GM11168 (cell line): ENCODE measurements around the gene CBX7.

Experiments used
- in situ Hi-C: fragments of 300-500 bp; cut with MboI; formaldehyde crosslinking; loops from one replicate; pipeline ENCODE4 v1.12.0; 2022; ENCODE audit warnings: low sequenced_read_pairs; ENCODE audit not compliant: unreplicated experiment

The CBX7 gene

DNA sequence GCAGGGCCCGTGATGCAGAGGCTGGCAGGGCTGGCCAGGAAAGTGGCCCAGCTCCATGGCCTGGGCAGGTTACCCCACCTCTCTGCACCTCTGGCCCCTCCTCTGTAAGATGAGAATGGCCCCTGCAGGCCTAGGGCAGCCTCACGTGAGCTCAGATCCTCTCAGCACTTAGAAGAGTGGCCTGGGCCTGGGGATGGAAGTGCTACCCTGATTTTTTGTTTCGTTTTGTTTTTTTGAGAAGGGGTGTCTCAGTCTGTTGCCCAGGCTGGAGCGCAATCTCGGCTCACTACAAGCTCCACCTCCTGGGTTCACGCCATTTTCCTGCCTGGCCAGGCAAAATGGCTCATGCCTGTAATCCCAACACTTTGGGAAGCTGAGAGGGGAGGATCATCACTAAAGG lies 54.5 kb downstream of the CBX7 start:
- in situ Hi-C loops = no loop called here

DNA sequence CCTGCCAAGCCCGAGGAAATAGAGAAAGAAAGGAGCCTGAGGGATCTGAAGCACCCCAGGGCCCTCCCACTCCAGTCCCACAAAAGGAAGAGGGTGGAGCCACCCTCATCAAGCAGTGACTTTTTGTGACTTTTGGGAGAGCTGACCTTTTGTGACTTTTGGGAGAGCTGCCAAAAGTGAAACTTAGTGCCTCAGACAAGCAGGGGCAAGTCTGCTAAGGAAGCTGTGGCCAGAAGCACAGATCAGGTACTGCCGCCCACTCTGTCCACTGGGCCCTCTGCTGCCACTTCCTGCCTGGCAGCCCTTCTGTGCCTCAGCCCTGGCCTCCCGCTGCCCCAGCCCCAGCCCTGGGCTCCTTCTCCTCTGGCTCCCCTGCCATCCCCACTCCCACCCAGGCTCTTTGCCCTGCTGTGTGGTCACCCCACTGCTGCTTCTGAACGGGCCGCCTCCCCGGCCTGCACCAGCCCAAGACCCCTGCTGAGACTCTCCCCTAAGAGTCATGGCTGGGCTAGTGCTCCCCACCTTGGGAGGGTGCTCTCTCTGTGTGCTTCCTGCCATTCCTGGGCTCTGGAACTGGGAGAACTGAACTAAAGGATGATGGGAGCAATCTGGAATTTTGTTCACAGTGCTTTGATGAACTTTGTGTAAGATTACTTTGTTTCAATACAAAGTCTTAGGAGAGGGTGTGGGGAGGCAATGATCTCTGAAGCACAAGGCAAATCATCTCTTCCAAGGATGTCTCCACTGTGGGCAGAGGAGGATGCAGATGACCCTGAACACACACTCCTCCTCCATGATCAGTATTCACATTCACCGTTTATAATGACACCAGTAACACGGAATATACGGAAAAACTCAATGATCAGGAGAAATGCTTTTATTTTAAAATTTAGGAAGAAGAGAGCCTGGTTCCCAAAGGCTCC lies 55.1 kb downstream of the CBX7 start, which contains the start of gene APOBEC3H:
APOBEC3H (plus strand) TSS at position 147 of the 923 bp plus-strand sequence. CDS start 3,035 bp downstream, outside the sequence.
- in situ Hi-C loops = no loop called here

DNA sequence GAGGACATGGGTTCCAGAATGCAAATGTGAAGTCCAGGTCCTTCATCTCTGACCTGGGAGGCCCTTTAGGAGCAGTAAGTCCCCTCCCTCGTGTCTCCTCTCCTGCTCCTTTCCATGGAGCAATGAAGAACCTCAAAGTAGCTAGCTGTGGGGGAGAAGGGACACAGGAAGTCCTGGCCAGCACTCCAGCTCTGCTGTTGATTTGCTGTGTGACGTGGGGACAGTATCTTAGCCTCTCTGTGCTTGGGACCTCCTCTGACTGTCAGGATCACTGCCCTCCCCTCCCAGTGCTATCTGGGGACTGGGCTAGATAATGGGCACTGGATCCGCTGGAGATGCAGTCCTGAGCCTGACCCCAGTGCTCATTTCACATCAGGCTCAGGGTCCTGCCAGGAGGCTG lies 56.5 kb downstream of the CBX7 start:
- in situ Hi-C loops = no loop called here

DNA sequence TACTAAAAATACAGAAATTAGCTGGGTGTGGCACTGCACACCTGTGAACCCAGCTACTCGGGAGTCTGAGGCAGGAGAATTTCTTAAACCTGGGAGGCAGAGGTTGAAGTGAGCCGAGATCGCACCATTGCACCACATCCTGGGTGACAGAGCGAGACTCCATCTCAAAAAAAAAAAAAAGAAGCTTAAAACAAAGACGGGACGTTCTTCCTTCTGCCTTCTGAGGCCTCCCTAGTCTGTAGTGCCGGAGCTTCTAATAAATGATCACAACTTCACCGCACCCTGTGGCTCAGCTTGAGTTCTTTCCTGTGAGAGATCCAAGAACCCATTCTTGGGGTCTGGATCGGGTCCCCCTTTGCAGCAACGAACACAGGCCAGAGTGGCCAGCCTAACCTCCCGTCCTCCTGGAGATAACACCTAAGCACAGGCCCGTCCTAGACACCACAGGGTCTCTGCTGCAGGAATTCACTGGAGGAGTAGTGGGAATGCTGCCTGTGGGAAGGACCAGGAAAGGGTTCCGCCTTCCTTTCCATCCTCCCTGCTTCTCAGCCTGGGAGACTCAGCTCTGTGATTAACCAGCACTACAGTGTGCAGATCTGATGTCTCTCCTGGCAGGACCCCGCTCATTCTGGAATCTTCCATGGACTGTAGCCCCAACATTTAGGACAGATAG lies 57.6 kb downstream of the CBX7 start:
- in situ Hi-C loops = no loop called here

DNA sequence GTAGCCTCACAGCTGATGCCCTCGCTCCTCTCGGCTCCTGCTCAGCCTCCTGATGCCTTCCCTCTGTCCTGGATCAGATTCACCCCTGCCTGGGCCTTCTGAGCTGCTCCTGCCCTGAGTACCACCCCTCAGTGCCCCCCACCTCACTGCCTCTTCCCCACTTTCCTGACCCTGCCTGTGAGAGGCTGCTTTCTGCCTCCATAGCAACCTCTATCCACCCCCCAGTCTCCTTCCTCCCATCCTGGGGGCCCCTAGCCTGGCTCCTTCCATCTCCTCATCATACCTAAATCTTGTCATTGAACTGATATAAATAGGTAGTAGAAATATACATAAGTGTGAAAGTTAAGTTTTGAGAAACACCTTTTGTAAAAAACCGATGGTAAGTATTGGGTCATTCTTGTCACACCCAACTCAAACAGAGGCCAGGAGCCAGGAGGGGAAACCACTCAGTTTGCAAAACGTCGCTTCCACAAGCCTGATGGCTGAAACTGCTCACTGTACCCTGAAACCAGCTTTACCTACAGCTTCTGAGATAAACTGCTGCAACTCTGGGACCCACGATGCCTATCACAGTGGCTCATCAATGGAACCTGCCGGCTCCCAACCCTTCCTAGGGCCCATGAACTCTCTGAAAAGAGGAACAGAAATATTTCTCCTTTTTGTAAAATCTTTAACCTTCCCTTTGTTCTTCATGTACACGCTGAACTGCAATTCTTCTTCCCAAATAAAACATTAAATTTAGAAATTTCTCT lies 60.2 kb downstream of the CBX7 start:
- in situ Hi-C loops = no loop called here

DNA sequence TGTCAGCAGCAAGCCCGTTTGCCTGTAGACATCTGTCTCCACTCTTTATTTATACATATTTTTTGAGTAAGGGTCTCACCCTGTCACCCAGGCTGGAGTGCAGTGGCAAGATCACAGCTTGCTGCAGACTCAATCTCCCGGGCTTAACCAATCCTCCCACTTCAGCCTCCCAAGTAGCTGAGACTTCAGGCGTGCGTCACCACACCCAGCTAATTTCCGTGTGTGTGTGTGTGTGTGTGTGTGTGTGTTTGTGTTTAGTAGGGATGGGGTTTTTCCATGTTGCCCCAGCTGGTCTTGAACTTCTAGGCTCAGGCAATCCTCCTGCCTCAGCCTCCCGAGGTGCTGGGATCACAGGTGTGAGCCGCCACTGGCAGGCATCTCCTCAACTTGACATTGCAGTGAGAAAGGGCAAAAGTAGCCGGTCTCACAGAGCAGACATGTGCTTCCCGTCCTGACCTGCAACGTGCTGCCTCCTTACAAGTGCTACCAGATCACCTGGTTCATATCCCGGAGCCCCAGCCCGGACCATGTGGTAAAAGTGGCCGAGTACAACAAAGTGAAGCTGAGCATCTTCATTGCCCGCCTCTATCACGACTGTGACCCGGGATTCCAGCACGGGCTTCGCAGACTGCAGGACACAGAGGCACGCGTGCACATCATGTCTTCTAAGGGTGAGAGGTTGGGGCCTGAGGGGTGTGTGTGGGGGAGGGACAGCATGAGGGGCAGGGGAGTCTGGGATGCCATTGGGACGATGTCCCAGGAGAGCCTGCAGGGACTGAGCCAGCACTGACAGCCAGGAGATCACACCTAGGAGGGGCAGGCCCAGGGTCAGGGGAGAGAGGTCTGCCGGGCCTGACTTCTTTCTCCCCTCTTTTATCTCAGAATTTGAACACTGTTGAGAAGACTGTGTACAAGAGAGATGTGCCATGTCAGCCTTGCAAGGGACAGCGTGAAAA lies 61.1 kb downstream of the CBX7 start:
- in situ Hi-C loops = no loop called here

DNA sequence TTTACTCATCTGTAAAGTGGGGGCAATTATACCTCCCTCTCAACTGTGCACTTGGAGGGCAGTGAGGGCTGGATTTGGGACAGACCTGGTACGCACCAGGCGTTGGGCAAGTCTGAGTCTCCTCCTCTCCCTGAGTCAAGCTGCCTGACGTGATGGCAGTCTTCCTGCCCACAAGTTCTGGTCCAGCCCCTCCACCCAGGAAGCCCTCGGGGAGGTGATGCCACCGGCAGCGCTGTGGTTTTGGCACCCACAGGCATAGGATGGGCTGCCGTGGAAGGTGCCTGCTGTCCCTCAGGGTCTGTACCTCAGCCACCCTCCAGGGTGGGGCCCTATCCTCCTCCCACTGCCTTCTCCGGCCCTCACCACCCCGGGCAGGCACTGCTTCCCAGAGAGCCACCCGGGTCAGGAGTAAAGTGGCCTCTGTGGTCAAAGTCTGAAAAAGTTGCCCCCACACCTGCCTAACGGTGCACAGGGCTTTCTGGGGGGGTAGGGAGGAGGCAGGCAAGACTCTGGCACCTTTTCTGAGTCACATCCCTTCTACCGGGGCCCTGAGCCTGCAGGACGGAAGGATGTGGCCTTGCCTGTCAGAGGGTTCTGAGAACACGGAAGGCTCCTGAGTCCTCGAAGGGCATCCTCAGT lies 61.9 kb downstream of the CBX7 start:
- in situ Hi-C loops = no loop called here

DNA sequence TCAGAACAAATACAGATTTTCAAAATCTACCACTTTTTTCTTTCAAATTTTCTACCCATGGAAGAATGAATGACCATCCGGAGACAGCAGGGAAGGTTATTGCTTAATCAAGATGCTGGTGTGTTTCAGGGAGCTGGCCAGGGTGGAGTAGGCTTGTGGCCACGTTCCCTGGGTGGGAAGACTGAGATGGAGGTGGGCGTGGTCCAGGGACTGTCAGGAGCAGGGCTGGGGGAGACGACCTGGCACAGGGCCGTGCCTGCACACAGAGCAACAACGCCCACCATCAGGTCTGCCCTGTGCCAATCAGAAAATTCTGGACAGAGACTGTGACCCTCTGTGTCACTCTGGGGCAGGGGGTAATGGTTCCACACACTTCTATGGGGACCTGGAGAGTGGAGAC lies 62.6 kb downstream of the CBX7 start:
- in situ Hi-C loops = no loop called here

DNA sequence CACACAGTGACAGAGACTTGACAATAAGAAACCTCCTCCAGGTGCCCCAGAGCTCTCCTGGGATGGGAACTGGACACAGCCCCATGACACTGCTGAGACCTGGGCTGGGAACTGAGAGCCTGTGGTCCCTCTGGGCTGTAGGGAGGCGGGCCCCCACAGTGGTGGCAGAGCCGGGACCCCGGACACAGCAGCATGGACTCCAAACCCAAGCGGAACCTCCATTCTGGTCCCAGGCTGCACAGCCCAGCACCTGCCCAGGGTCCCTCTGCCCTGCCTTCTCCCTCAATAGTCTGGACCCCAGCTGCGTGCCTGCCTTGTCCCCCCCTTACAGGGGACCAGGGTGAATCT lies 63.8 kb downstream of the CBX7 start:
- in situ Hi-C loops = no loop called here

DNA sequence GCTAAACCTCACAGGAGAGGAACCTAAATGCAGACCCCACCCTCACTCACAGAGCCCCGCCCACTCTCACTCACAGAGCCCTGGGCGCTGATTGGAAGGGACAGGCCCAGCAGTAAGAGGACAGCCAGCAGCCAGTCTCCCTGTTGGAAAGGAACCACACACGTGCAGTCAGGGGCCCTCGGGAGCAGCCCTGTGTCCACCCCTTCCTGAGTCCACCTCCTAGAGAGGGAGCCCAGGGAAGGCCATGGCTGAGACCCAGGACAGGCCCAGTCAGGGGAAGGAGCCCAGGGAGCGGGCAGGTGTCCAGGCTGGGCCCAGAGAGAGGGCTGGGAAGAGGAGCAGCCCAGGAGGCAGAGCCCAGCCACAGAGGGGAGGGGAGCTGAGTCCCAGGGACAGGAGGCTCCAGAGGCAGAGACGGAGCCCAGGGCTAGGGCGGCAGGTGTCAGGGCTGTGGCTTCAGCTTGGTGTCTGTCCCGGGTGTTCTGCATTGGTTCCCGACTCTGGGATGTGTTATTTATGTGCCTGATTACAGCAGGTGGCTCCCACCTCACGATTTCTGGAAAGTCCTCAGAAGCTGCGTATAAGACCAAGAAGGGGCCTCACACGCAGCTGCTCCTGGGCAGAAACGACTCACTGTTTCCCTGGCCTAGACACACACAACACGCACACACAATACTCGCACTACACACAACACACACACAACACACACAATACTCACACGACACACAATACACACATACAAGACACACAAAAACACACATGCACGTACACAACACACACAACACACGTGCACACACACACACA lies 64.4 kb downstream of the CBX7 start:
- in situ Hi-C loops = no loop called here

DNA sequence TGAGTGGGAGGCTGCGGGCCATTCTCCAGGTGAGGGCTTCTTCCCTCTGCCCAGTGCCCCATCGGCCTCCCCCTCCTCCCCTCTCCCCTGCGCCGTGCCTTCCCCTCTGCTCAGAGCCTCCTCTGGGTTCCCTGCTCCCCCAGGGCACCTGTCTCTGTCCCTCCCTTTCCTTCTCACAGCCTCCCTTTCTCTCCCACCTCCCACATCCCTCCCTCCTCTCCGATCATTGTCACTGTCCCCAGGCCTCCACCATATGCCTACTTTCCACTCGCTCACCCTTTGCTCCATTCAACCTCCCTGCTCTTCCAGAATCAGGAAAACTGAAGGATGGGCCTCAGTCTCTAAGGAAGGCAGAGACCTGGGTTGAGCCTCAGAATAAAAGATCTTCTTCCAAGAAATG lies 65.4 kb downstream of the CBX7 start:
- in situ Hi-C loops = no loop called here

DNA sequence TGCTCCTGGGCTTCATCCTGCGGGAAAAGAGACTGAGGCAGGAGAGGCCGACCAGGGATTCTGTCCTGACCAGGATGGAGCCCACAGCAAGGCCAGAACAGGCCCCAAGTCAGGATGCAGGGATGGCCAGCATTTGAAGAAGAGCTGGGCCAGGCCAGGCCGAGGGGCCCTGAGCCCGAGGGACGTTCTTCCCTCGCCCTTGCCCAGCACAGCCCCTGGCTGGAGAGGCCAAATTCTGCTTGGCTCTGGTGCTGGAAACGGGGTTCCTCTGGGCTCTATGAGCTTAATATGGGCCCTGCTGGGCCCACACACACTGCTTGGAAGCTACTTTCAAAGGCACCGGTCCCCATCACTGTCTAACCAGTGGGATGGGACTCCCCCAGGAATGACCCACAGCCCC lies 67.8 kb downstream of the CBX7 start:
- in situ Hi-C loops = no loop called here

DNA sequence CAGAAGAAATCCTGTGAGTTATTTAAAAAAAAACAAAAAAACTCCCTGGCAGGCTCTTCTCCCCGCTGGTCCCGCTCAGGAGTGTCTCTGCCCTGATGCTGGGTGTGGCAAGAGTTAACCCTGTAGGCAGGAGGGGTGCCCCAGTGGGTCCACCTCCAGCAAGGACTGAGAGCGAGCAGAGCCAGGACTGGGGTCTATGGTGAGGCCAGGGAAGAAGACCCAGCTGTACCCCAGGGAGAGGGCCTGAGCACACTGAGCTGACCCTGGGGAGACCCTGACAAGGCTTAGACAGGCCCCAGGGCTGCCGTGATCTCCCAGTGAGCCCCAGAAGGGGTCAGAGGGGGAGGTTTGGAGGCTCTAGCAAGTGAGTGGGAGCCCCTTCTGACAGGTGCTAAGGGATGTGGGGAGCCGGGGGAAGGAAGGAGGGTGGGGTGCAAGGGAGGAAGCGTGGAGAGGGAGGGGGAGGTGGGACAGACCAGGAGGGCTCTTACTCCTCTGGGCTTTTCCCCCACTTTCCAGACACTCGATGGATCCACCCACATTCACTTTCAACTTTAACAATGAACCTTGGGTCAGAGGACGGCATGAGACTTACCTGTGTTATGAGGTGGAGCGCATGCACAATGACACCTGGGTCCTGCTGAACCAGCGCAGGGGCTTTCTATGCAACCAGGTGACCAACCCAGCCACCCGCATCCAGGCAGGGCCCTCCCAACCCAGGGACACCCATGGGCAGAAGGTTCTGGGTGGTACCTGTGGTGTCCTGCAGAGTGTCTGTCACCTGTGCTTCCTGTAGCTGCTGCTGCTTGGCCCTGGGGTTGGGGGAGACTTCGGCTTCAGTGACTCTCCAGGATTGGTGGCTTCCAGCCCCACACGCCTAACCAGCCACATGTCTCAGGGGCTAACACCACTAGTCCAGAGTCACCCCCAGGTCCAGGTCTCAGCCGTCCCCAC lies 69.0 kb downstream of the CBX7 start:
- in situ Hi-C loops = no loop called here

DNA sequence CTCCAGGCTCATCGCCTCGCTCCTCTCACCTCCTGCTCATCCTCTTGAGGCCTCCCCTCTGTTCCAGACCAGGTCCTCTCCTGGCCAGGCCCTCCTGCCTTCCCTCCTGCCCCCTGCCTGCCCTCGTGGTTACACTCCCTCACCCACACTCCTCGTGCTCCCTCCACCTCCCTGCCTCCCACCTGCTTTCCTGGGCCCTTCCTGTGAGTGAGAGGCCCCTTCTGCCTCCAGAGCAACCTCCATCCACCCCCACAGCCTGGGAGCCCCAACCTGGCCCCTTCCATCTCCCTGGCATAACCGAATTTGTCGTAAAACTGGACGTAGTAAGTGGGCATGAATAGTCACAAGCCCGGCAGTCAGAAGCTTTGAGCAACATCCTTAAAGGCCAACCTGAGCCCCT lies 70.9 kb downstream of the CBX7 start:
- in situ Hi-C loops = no loop called here

DNA sequence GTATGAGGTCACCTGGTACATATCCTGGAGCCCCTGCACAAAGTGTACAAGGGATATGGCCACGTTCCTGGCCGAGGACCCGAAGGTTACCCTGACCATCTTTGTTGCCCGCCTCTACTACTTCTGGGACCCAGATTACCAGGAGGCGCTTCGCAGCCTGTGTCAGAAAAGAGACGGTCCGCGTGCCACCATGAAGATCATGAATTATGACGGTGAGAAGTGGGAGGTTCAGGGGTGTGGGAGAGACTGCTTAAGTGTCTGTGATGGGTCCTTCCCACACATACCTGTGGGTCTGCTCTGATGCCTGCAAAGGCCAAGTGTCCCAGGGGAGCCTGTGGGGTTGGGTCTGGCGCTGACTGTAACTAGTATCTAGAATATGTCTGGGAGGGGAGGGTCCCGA lies 71.5 kb downstream of the CBX7 start:
- in situ Hi-C loops = no loop called here
